HG02970 (cell line): ENCODE measurements around the gene DPP4.

Experiments used
- ATAC-seq: cut with Tn5 transposase; IDR thresholded peaks from one replicate; pipeline ENCODE4 v1.9.1; 2021; ENCODE audit warnings: mild to moderate bottlenecking, moderate library complexity, moderate number of reproducible peaks; ENCODE audit not compliant: unreplicated experiment, low FRiP score

The DPP4 gene

GRCh38 chr2:162073888-162074631, at the start of gene DPP4:
TSS of gene DPP4 (minus strand) at chr2:162074215. CDS start at chr2:162073981, 234 bp downstream.
- peak; percentile 96 for ATAC-seq

DNA sequence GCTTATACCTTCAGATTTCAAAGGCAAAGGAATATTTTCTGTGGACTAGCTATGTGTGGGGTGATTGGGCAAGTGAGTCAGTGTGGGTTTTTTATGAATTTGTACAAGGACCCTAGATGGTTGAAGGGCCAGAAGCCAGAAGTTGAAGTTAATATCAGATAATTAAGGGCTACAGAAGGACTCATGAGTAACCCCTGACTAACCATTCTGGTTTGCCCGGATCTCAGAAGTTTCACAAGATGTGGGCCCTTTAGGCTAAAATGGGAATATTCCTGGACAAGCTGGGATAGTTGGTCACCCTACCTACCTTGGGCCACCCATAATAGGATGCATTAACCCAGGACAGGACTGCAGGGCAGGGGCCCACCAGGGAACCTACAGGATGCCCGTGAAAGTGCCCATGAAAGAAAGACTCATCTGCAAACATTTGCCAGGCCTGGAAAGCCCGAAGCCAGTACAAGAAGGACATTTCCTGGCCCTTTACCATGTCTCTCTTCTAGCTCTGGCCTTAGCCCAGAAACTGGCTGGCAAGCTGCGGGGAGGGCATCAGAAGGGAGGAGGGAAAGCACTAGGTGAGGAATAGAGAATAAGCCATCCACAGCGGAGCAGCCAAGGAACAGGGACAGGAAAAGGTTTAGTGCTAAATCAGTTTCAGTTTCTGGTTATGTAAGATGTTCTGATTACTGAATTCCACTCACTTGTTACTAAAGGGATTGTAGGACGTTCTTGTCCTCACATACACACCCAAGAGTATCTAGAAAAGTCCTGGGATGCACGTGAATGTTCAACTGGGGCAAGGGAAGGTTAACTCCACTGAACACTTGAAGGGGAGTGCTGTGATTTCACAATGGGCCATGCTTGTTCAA, 44.4 kb upstream of the DPP4 start:
- ATAC-seq: no peak

DNA sequence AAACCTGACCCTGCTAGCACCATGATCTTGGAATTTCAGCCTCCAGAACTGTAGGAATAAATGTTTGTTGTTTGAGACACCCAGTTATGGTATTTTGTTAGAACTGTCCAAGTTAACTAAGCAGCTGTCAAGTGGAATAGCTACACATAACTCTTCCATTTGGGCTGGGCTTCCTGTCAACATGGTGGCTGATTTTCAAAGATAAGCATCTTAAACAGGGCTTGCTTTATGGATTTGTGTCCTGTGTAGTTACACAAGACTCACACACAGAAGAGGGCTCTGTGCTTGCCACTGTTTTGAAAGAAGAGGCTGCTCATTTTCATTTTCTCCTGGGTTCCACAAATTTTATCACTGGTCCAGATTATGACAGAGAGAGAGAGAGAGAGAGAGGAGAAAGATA, 42.3 kb upstream of the DPP4 start:
- ATAC-seq: no peak

GRCh38 chr2:162115076-162115475, 41.1 kb upstream of the DPP4 start:
- no peak for ATAC-seq

GRCh38 chr2:162114271-162114670, 40.3 kb upstream of the DPP4 start:
- ATAC-seq: no peak

DNA sequence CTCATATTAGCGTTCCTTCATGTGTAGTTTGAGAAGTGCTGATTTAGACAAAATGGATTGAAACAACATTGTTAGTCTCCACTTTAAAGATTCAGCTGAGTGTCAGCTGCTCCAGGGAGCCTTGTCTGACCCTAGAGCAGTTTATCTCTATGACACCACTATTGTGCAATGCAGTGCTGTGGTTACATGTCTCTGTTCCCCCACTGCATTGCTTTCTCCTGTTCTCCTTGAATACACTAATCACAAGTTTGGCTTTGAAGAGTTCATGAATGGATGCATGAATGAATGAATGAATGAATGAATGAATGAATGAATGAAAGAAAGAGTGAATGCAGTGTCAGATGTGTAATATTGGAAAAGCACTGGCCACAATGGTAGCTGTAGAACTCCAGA, 39.8 kb upstream of the DPP4 start:
- ATAC-seq: no peak

DNA sequence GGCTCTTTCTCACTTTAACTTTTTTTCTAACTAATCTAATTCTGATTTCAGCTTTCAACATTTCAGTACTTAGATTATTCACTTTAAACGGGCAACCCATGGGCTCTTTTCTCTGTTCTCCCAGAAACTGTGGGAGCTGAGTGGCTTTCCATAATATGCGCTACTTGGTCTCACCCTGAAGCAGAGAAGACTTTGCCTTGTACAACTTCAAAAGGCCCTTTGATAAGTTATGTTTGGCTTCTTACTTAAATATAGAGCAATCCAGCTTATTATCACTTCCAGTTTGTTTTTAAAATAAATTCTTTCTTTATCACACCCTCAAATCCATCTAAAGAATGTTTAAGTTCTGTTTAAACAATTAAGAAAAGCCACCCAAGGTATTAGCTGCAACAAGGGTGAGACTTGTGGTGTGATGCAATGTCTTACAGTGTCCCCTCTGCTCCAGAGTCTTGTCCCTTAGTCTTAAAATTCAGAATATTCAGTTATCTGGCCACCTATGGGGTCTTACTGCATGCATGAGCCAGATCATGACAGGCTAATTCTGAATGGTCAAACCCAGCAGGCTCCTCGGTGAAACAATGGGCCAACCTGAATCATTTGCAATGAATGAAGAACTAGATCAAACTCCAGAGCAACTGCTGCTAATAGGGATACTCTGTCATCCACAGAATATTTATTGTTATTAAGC, 39.2 kb upstream of the DPP4 start:
- ATAC-seq: no peak

DNA sequence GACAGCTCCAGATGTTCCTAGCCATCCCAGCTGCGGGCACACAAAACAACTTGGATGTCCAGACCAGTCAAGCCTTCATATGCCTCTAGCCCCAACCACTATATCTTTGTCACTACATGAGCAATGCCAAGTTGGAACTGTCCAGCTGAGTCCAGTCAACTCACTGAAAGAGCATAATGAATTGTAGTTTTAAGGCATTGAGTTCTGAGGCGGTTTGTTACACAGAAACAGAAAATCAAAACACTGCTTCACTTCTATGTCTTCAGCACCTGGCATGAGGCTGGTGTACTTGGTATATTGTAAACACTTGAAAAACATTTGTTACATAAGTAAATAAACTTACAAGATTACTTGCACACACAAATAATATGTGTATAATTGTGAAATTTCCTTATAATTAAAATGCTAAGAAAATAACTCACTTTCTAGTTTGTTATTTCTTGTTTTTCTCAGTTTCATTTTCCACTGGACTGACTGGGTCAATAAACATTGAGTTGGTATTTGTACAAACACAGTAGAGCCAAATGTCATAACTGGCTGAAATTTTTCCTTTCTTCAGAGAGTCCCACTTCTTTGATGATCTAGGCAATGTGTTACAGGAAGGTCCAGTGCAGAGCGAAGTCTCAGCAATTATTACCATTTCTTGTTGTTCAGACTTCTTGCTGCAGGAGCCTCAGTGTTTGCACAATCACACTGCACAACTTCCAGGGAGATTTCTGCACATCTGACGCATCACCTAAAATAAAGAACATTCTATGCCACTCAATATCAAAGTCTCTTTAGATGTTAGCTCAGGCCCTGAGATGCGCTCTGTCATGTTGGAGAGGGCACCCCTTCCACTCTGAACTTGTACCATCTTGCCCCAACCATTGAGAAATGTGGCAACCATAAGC, 38.2 kb upstream of the DPP4 start:
- no peak for ATAC-seq

DNA sequence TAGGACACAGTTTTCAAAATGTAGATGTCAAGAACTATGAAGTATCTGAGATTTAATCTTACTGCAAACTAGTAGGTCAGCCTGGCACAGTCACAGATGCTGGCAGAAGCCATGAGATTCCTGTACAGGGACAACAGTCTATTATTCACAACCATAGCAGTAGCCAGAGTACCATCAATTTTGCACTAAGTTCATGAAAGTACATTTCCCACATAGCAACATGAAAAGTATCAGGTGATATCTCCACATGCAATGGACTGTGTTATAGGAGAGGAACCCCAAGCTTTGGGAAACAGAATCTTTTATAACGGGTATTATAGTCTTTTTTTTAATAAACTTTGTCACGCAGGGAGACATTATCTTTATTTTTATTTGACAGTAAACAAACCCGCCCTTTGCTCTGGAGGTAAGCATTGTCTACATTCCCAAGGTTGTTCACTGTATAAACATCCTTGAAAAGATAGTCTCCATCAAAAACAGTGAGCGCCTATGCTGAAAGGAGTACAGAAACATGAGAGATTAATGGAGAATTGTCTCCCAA, 33.4 kb upstream of the DPP4 start:
- ATAC-seq: no peak

DNA sequence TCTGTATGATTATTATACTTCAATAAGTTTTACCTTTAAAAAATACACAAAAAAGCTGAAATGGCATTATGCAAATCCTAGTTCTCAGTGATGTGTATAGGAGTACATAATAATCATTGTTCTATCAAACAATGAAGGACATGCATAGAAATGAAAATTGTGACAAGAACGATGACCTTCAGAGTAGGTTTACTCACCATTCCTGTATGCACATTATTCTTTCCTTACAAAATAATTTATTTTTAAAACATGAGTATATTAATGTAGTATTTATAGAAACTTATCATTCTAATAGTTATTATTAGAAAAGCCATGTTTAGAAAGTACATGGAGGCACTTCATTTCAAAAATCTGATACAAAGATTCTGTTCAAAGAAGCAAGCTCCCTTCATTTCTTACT, 32.7 kb upstream of the DPP4 start:
- ATAC-seq: no peak

DNA sequence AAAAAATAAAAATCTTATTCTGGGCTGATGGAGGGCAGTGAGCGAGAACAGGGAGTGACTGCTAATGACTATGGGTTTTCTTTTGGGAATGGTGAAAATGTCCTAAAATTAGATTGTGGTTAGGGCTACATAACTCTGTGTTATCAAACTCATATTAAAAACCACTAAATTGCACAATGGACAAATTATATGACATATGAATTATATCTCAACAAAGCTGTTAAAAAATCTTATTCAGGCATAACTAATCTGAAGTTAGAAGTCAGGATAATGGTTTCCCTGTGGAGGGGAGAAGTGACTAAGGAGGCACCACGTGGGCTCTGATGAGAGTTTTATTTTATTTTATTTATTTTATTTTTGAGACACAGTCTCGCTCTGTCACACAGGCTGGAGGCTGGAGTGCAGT, 32.1 kb upstream of the DPP4 start:
- no peak for ATAC-seq

DNA sequence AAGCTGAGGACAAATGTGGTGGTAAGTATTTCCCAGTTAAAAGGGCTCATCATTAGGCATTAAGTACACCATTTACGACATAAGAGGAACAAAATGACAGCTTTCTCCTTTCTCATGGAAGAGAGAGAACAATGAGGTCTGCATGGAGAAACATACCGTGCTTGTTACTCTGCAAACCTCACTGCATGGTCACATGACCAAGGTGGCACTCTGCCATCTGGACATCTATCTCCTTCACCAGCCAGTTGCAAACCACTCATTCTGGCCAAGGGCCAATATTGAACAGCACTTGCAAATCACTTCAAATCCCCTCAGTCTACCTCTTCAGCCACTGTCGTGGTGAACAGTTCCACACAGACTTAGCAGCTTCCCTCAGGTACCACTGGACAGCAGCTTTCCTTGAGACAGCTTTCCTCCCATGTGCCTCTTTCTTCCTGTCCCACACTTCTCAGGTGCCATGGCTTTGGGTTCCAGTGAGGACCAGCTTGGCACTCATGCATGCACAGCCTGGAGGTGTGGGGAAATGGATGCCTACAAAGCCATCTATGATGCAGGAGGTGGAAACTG, 29.5 kb upstream of the DPP4 start:
- no peak for ATAC-seq

DNA sequence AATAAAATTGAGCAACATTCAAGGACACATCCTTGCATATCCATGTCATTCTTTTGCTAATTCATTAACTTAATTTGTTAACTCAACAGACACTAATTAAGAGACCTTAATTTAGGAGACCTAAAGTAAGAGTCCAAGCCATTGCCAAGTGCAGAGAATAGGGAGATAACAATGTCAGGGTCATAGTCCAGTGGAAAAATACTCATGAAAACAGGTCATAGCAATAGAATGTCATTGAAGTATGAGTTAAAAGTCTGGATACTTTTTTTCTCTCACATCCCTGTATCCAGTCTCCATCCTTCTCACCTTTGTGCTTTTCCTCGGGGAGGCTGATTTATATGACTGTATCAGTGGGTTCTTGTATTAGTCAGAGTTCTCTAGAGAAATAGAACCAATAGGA, 26.6 kb upstream of the DPP4 start:
- ATAC-seq: no peak

- no peak for ATAC-seq
Measured at GRCh38 chr2:162099836-162100235, 25.8 kb upstream of the DPP4 start.

DNA sequence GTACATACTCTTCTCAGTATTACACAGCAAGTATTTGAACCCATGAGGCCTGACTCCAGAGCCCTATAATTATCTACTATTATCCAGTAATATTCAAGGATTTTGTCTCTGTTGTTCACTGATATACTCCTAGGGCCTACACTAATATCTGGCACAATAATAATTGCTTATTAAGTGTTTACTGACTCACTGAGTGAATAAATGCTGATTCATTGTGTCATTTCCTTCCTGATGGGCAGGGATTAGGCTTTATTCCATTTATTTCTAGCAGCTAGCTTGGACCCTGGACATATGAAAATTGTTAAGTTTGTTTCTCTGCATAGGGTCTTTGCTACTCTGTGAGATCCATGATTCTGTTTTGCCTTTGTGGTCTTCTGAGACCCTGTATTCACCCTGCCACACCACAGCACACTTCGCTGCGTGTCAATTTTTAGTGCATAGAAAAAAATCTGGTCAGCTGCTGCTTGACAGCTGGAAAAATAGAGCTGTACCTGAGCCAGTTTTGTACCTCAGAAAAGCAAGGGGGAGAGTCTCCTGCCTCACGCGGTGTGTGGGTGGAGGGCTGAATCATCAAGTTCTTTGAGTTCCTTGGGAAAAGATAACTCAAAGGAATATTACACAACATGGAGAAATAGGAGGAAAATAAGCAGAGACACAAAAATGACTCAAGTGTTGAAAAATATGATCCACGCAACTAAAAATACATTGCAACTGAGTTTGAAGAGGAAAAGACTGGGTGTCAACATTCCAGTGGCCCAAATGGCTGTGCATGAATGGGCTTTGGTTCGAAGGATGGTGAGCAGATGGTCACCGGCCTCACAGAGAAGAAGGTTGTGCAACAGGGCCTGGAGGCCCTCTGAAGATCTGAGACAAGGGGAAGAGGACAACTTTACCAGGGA, 18.9 kb upstream of the DPP4 start:
- no peak for ATAC-seq

- no peak for ATAC-seq
Measured at GRCh38 chr2:162092008-162092390, 18.0 kb upstream of the DPP4 start.

DNA sequence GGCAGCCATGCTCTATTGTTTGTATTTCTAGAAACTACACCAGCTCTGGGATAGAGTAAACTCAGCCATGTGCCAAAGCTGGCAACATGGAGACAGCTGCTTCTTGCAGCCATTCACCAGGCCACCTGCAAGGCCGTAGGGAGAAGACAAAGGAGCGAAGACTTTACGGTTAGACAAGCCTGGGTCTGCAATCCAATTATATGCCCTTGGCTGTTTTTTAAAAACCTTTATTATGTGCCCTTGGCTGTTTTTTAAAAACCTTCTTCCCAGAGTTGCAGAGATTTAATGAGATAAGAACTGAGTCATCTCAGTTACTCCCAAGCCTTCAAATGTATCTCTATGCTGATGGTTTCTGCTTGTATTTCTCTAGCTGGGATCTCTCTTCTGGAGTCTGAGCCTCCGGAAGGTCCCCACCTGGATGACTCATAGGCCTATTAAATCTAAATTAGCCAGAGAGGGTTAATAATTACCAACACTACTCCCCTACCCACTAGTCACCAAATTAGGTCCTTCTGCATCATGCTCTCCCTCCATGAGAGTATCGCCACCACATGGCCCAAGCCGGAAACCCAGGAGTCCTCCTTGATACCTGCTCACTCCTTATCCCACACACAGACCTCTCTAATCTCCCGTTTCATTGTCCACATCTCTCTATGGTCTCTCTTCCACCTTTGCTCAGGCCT, 17.5 kb upstream of the DPP4 start:
- ATAC-seq: no peak

DNA sequence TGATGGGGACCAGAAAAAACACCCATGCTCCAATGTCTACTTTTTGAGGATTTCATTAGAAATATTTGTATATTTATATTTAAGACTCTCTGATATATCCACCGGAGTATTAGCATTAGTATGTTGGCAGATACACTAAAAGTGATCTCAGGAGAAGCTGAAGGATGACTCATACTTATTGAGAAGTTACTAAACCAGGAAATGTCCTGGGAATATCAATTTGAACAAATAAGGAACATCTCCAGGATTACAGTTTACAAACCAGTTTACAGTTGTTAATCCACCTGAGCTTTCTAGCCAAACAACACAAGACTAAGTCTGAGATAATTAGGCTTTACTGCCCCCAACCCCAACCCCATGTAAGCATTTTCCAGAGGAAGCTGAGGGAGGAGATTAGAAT, 16.1 kb upstream of the DPP4 start:
- no peak for ATAC-seq
